PC-3 (cell line): ENCODE results near the gene BICRAL. TPM values are rescaled to one million over a fixed set of nuclear protein-coding genes. Genes with fewer than 3 reads are reported as not detected.

Source experiments
- ATAC-seq: fragments of 200-7000 bp; cut with Tn5 transposase; 2 replicates; pipeline ENCODE4 v1.9.1; 2020; ENCODE audit warnings: mild to moderate bottlenecking, moderate library complexity
- BruUV-seq: library from RNA; stranded (reverse); fragments of 400-500 nt; replicated peaks from 2 replicates; lab custom pipeline; 2021; lab: Mats Ljungman, UMichigan
- CTCF ChIA-PET: fragments of 300-600 bp; sonication (Branson Sonifier 250); formaldehyde crosslinking; loops from one replicate; lab custom pipeline; 2022; ENCODE audit warnings: antibody characterized with exemption; lab: Charles Lee
- POLR2A ChIA-PET: fragments of 300-600 bp; sonication (Branson Sonifier 250); formaldehyde crosslinking; loops from one replicate; lab custom pipeline; 2022; ENCODE audit warnings: antibody characterized with exemption; ENCODE audit not compliant: unreplicated experiment; lab: Charles Lee
- DNase-seq: peaks from one replicate; pipeline ENCODE4 v3.0.0-alpha.2; 2015
- H2AFZ ChIP-seq: fragments of 300-600 bp; sonication (generic); 2 replicates; pipeline ENCODE4 v1.6.0; 2016; ENCODE audit warnings: antibody characterized with exemption, low read length
- H3F3A ChIP-seq: fragments of 300-600 bp; sonication (generic); one replicate; pipeline ENCODE4 v1.6.0; 2017; ENCODE audit warnings: antibody characterized with exemption, low read length, control low read depth, mild to moderate bottlenecking; ENCODE audit not compliant: unreplicated experiment
- H3K27ac ChIP-seq: fragments of 300-600 bp; sonication (generic); 2 replicates; pipeline ENCODE4 v1.5.1; 2016; ENCODE audit warnings: mild to moderate bottlenecking, low read length
- H3K27me3 ChIP-seq: fragments of 300-600 bp; sonication (generic); 2 replicates; pipeline ENCODE4 v1.6.1; 2016; ENCODE audit warnings: low read length, mixed read lengths
- H3K36me3 ChIP-seq: fragments of 300-600 bp; sonication (generic); 2 replicates; pipeline ENCODE4 v1.6.1; 2016; ENCODE audit warnings: low read depth, mixed run types, low read length, mixed read lengths
- H3K4me1 ChIP-seq: fragments of 300-600 bp; sonication (generic); 2 replicates; pipeline ENCODE4 v1.5.1; 2016; ENCODE audit warnings: low read length; ENCODE audit not compliant: insufficient read depth
- H3K4me2 ChIP-seq: fragments of 300-600 bp; sonication (generic); 2 replicates; pipeline ENCODE4 v1.6.0; 2016; ENCODE audit warnings: low read length
- H3K4me3 ChIP-seq: fragments of 300-600 bp; sonication (generic); 2 replicates; pipeline ENCODE4 v1.5.1; 2016; ENCODE audit warnings: mild to moderate bottlenecking, low read length, mixed read lengths
- H3K79me2 ChIP-seq: fragments of 300-600 bp; sonication (generic); 2 replicates; pipeline ENCODE4 v1.6.1; 2017; ENCODE audit warnings: low read length, mixed read lengths
- H3K9ac ChIP-seq: fragments of 300-600 bp; sonication (generic); 2 replicates; pipeline ENCODE4 v1.6.0; 2016; ENCODE audit warnings: mild to moderate bottlenecking, low read length
- H3K9me2 ChIP-seq: fragments of 300-600 bp; sonication (generic); replicated peaks from 2 replicates; pipeline ENCODE4 v1.6.1; 2016; ENCODE audit warnings: mixed run types, low read length, mixed read lengths
- H3K9me3 ChIP-seq: fragments of 300-600 bp; sonication (generic); 2 replicates; pipeline ENCODE4 v1.6.1; 2016; ENCODE audit warnings: low read length, mixed read lengths
- H4K20me1 ChIP-seq: fragments of 300-600 bp; sonication (generic); 2 replicates; pipeline ENCODE4 v1.6.1; 2016; ENCODE audit warnings: low read length, mixed read lengths
- CTCF ChIP-seq: fragments of 300-600 bp; sonication (generic); conservative IDR thresholded peaks from 2 replicates; pipeline ENCODE4 v1.5.1; 2017; ENCODE audit warnings: antibody characterized with exemption, low read depth, mild to moderate bottlenecking, low read length
- EZH2 ChIP-seq: fragments of 300-600 bp; sonication (generic); IDR thresholded peaks from one replicate; pipeline ENCODE4 v1.6.1; 2017; ENCODE audit warnings: antibody characterized with exemption, mild to moderate bottlenecking, low read length; ENCODE audit not compliant: unreplicated experiment
- EZH2phosphoT487 ChIP-seq: fragments of 300-600 bp; sonication (generic); IDR thresholded peaks from 2 replicates; pipeline ENCODE4 v1.6.1; 2018; ENCODE audit warnings: mild to moderate bottlenecking, antibody characterized with exemption, low read length, borderline replicate concordance
- intact Hi-C: fragments of 100-400 bp; cut with micrococcal nuclease; formaldehyde crosslinking; loops from 2 replicates; pipeline ENCODE4 v1.9.0; 2023
- total RNA-seq: library from RNA; depleted of rRNA; stranded (reverse); fragments of >200 nt; gene quantifications from 2 replicates; pipeline ENCODE4 v1.2.3, GENCODE V29; 2014

The BICRAL gene
- total RNA-seq, 1 experiment from 2014 or later, result 3.3 TPM

- ATAC-seq (no peak), DNase-seq (no peak)
- Histone ChIP-seq H3K4me3 (no peak overlapping the region), H4K20me1 (peaks cover 9% of the 10 kb centered on the region; the same call in 1 of the 2 replicates), H2AFZ (no peak overlapping the region), H3K79me2 (peaks cover 26% of the 10 kb centered on the region), H3K9ac (no peak overlapping the region), H3K36me3 (no peaks in the 10 kb centered on the region), H3K4me2 (no peak overlapping the region), H3K27me3 (no peaks in the 10 kb centered on the region), H3K4me1 (peaks cover 7% of the 10 kb centered on the region; the same call in 1 of the 2 replicates), H3F3A (no peaks in the 10 kb centered on the region), H3K9me3 (no peaks in the 10 kb centered on the region), H3K27ac (no peak overlapping the region), H3K9me2 (no peaks in the 10 kb centered on the region)
- POLR2A ChIA-PET, result no interaction called here
- no TSS peak for BruUV-seq
- intact Hi-C loops, result no loop called here
- TF ChIP-seq EZH2 (no peak), EZH2phosphoT487 (no peak), CTCF (no peak)
- CTCF ChIA-PET, result no interaction called here
These were observed 41.1 kb upstream of the BICRAL start for GRCh38 chr6:42740725-42741124.

GRCh38 chr6:42742116-42742894, 39.5 kb upstream of the BICRAL start:
- H2AFZ ChIP-seq, result no peak overlapping the region
- H3K27ac ChIP-seq, result no peak overlapping the region
- peak; percentile 44 for DNase-seq

More at GRCh38 chr6:42742116-42742894, 39.5 kb upstream of the BICRAL start:
- H3K4me3 ChIP-seq, result no peak overlapping the region
- peaks cover 9% of the 10 kb centered on the region; the same call in 1 of the 2 replicates for H4K20me1 ChIP-seq
- ATAC-seq, result no peak
- H3K4me1 ChIP-seq, result peaks cover 7% of the 10 kb centered on the region; the same call in 1 of the 2 replicates
- H3F3A ChIP-seq, result no peaks in the 10 kb centered on the region
- ChIA-PET POLR2A (interaction anchor here (0.6 kb wide), 2 partner anchors 40 to 61 kb away, joined by 6 to 21 read pairs; no protein-coding TSS in a partner anchor), CTCF (no interaction called here)
- H3K9me2 ChIP-seq, result no peaks in the 10 kb centered on the region
- intact Hi-C loops, result no loop called here
- H3K79me2 ChIP-seq, result peaks cover 27% of the 10 kb centered on the region
- H3K9ac ChIP-seq, result no peak overlapping the region
- H3K27me3 ChIP-seq, result no peaks in the 10 kb centered on the region
- H3K36me3 ChIP-seq, result no peaks in the 10 kb centered on the region
- H3K4me2 ChIP-seq, result no peak overlapping the region
- no peaks in the 10 kb centered on the region for H3K9me3 ChIP-seq
- no peak for TF ChIP-seq CTCF
- no peak for TF ChIP-seq EZH2phosphoT487
- no peak for TF ChIP-seq EZH2
- no TSS peak for BruUV-seq
